ENCODE measurements around the gene GNAS. TPM values are rescaled to one million over a fixed set of nuclear protein-coding genes. Genes with fewer than 3 reads are reported as not detected.

Gene GNAS
- total RNA-seq, 1 donor from 2014 or later = 2,003 TPM

DNA sequence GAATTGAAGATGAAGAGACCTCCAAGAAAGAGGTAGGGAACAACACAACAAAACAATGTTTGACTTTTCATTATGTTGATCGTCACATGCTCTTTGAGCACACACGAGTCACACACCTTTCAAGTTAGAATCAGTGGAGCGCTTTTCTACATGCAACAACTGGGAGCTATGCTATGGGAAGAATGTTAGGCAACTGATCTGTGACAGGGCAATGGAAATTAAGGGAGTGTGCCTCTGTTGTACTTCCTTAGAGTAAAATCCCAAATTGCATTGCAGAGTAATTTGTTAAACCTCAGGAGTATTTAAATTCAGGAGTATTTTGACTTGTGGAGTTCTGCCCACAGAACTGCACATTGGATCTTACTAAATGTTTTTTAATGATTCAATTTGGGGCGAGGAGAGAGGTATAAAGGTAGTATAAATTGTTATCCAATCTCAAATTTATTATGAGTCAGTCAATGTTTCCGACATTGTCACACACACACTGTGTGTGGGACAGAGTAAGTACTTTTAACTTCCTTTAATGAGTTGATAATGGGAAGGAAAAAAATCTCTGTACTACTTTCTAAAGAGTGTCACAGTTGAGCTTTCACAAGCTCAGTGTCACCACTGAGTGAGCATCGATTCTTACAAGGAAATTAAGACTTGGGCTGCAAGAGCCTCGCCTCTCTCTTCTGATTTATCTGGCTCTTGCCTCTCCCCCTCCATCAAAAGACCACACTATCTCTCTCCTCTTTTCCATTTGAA lies 10.7 kb downstream of the GNAS start:
- Histone ChIP-seq H2AFZ (ENCODE audit: low read depth, low read length) (no peak overlapping the region), H3K4me3 (ENCODE audit: insufficient read depth, low read depth, low read length) (no peak overlapping the region), H3K9me3 (ENCODE audit: insufficient read depth, low read depth, low read length) (no peaks in the 10 kb centered on the region), H3K4me2 (ENCODE audit: low read length) (no peak overlapping the region), H3K27me3 (ENCODE audit: insufficient read depth, low read length) (peaks cover 29% of the 10 kb centered on the region), H3K4me1 (ENCODE audit: insufficient read depth, low read length) (no peaks in the 10 kb centered on the region), H3K79me2 (ENCODE audit: insufficient read depth, low read length) (no peaks in the 10 kb centered on the region), H3K9ac (ENCODE audit: low read length) (no peak overlapping the region), H4K20me1 (ENCODE audit: insufficient read depth, low read length) (no peaks in the 10 kb centered on the region), H3K27ac (ENCODE audit: low read depth, low read length) (no peak overlapping the region), H3K36me3 (ENCODE audit: insufficient read depth, low read length) (no peaks in the 10 kb centered on the region)
- no peak overlapping the region for H3K4me3 Mint-ChIP-seq (ENCODE audit: unreplicated experiment)
- no peaks in the 10 kb centered on the region for H3K4me1 Mint-ChIP-seq (ENCODE audit: low read depth, unreplicated experiment)
- H3K27ac Mint-ChIP-seq (ENCODE audit: unreplicated experiment) = no peak overlapping the region
- TF ChIP-seq CTCF (IDR thresholded peaks at IDR 0.05; ENCODE audit: insufficient read depth, low read depth, low read length) = no peak
- no peak for TF ChIP-seq EZH2 (IDR thresholded peaks at IDR 0.05; ENCODE audit: insufficient read depth, low read length)
- no peaks in the 10 kb centered on the region for H3K36me3 Mint-ChIP-seq (ENCODE audit: low read depth, unreplicated experiment)
- FAIRE-seq (no peak), DNase-seq (ENCODE audit: low read depth) (no peak)
- H3K27me3 Mint-ChIP-seq (ENCODE audit: low read depth, unreplicated experiment) = peaks cover 9% of the 10 kb centered on the region
- no peaks in the 10 kb centered on the region for H3K9me3 Mint-ChIP-seq (ENCODE audit: unreplicated experiment)

DNA sequence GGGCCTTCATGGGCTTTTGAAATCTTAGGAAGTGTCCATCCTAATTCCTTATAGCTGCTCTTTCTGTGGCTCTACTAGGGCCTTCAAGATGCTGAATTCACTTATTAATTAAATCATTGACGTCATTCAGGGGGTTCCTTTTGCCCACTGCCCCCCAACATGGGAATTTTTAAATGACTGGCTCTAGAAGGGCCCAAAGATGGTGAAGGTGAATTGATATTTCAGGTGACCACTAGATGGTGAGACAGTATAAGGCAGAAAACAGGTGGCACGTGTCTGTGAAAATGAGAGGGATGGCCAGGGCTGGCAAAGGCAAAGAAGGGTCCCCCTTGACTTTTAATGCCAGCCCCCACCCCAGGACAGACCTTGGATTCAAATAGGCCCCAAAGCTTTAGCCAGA lies 11.8 kb downstream of the GNAS start:
- no peak overlapping the region for H3K9ac ChIP-seq (ENCODE audit: low read length)
- Mint-ChIP-seq H3K27ac (ENCODE audit: unreplicated experiment) (no peak overlapping the region), H3K9me3 (ENCODE audit: unreplicated experiment) (no peaks in the 10 kb centered on the region), H3K36me3 (ENCODE audit: low read depth, unreplicated experiment) (no peaks in the 10 kb centered on the region), H3K4me1 (ENCODE audit: low read depth, unreplicated experiment) (no peaks in the 10 kb centered on the region), H3K27me3 (ENCODE audit: low read depth, unreplicated experiment) (peaks cover 10% of the 10 kb centered on the region), H3K4me3 (ENCODE audit: unreplicated experiment) (no peak overlapping the region)
- peaks cover 25% of the 10 kb centered on the region for H3K27me3 ChIP-seq (ENCODE audit: insufficient read depth, low read length)
- no peak overlapping the region for H3K27ac ChIP-seq (ENCODE audit: low read depth, low read length)
- DNase-seq (ENCODE audit: low read depth) (no peak), FAIRE-seq (no peak)
- no peaks in the 10 kb centered on the region for H3K9me3 ChIP-seq (ENCODE audit: insufficient read depth, low read depth, low read length)
- H3K4me2 ChIP-seq (ENCODE audit: low read length) = no peak overlapping the region
- no peaks in the 10 kb centered on the region for H3K4me1 ChIP-seq (ENCODE audit: insufficient read depth, low read length)
- TF ChIP-seq CTCF (IDR thresholded peaks at IDR 0.05; ENCODE audit: insufficient read depth, low read depth, low read length) (no peak), EZH2 (IDR thresholded peaks at IDR 0.05; ENCODE audit: insufficient read depth, low read length) (no peak)
- H3K36me3 ChIP-seq (ENCODE audit: insufficient read depth, low read length) = no peaks in the 10 kb centered on the region
- no peaks in the 10 kb centered on the region for H3K79me2 ChIP-seq (ENCODE audit: insufficient read depth, low read length)
- H3K4me3 ChIP-seq (ENCODE audit: insufficient read depth, low read depth, low read length) = no peak overlapping the region
- no peaks in the 10 kb centered on the region for H4K20me1 ChIP-seq (ENCODE audit: insufficient read depth, low read length)
- no peak overlapping the region for H2AFZ ChIP-seq (ENCODE audit: low read depth, low read length)

DNA sequence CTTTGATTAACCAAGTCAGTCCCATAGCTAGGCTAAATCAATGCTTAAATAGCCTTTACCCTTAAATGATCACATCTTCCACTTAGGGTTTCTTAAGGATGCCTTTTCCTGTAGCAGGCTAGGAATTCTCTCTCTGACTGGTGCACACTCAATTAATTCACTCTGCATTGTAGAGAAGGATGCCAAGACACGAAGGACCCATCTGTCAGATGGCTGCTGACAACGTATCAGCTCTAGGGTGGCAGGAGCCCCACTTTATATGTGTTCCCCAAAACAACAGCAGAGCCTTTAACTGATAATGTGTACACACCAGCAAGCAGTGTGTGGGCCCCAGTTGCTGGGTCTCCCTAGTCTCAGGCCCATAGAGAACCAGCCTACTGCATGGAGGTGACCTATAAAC lies 13.3 kb downstream of the GNAS start:
- H4K20me1 ChIP-seq (ENCODE audit: insufficient read depth, low read length) = no peaks in the 10 kb centered on the region
- no peak for TF ChIP-seq CTCF (IDR thresholded peaks at IDR 0.05; ENCODE audit: insufficient read depth, low read depth, low read length)
- no peak for TF ChIP-seq EZH2 (IDR thresholded peaks at IDR 0.05; ENCODE audit: insufficient read depth, low read length)

More for the DNA sequence above, 13.3 kb downstream of the GNAS start:
- DNase-seq (ENCODE audit: low read depth) (no peak), FAIRE-seq (no peak)
- Histone ChIP-seq H3K9ac (ENCODE audit: low read length) (no peak overlapping the region), H3K4me1 (ENCODE audit: insufficient read depth, low read length) (no peaks in the 10 kb centered on the region), H3K36me3 (ENCODE audit: insufficient read depth, low read length) (no peaks in the 10 kb centered on the region), H3K27ac (ENCODE audit: low read depth, low read length) (no peak overlapping the region), H2AFZ (ENCODE audit: low read depth, low read length) (no peak overlapping the region), H3K4me3 (ENCODE audit: insufficient read depth, low read depth, low read length) (no peak overlapping the region), H3K79me2 (ENCODE audit: insufficient read depth, low read length) (no peaks in the 10 kb centered on the region), H3K27me3 (ENCODE audit: insufficient read depth, low read length) (peaks cover 25% of the 10 kb centered on the region), H3K4me2 (ENCODE audit: low read length) (no peak overlapping the region), H3K9me3 (ENCODE audit: insufficient read depth, low read depth, low read length) (no peaks in the 10 kb centered on the region)
- H3K4me1 Mint-ChIP-seq (ENCODE audit: low read depth, unreplicated experiment) = no peaks in the 10 kb centered on the region
- no peaks in the 10 kb centered on the region for H3K36me3 Mint-ChIP-seq (ENCODE audit: low read depth, unreplicated experiment)
- no peak overlapping the region for H3K4me3 Mint-ChIP-seq (ENCODE audit: unreplicated experiment)
- H3K27me3 Mint-ChIP-seq (ENCODE audit: low read depth, unreplicated experiment) = peaks cover 10% of the 10 kb centered on the region
- no peaks in the 10 kb centered on the region for H3K9me3 Mint-ChIP-seq (ENCODE audit: unreplicated experiment)
- no peak overlapping the region for H3K27ac Mint-ChIP-seq (ENCODE audit: unreplicated experiment)
